Trophoblast cell (in vitro differentiated cells and primary cell): ENCODE results near the gene LMO2.

Source experiments
- DNase-seq, 2 donors: peaks; one replicate each; pipeline ENCODE4 v3.0.0-alpha.2; 2016
- H2AFZ ChIP-seq: 2 replicates; pipeline ENCODE4 v1.6.1; 2013; ENCODE audit warnings: low read length, moderate library complexity, mild to moderate bottlenecking; ENCODE audit not compliant: insufficient read depth, poor library complexity
- H2AK5ac ChIP-seq: 2 replicates; pipeline ENCODE4 v1.6.1; 2013; ENCODE audit warnings: mild to moderate bottlenecking, low read length
- H2BK120ac ChIP-seq: 2 replicates; pipeline ENCODE4 v1.6.1; 2013; ENCODE audit warnings: low read length, mild to moderate bottlenecking, moderate library complexity; ENCODE audit not compliant: insufficient read depth, poor library complexity
- H2BK12ac ChIP-seq: 2 replicates; pipeline ENCODE4 v1.6.1; 2013; ENCODE audit warnings: mild to moderate bottlenecking, low read length, moderate library complexity
- H2BK5ac ChIP-seq: 2 replicates; pipeline ENCODE4 v1.6.1; 2013; ENCODE audit warnings: low read length, low read depth, moderate library complexity, mild to moderate bottlenecking; ENCODE audit not compliant: poor library complexity
- H3K14ac ChIP-seq: 2 replicates; pipeline ENCODE4 v1.6.1; 2013; ENCODE audit warnings: mild to moderate bottlenecking, low read length
- H3K18ac ChIP-seq: 2 replicates; pipeline ENCODE4 v1.6.1; 2013; ENCODE audit warnings: mild to moderate bottlenecking, low read length
- H3K23ac ChIP-seq: 2 replicates; pipeline ENCODE4 v1.6.1; 2013; ENCODE audit warnings: low read length
- H3K27ac ChIP-seq: 2 replicates; pipeline ENCODE4 v1.5.1; 2013; ENCODE audit warnings: low read depth, mild to moderate bottlenecking, inconsistent platforms, low read length, moderate library complexity
- H3K27me3 ChIP-seq: 2 replicates; pipeline ENCODE4 v1.6.1; 2013; ENCODE audit warnings: inconsistent platforms, mild to moderate bottlenecking, low read length, moderate library complexity; ENCODE audit not compliant: insufficient read depth
- H3K36me3 ChIP-seq, 2 experiments: 1 replicate in 1 of 2; 2 replicates in 1 of 2; pipeline ENCODE4 v1.6.1; 2013; ENCODE audit warnings: low read length in 2 of 2, mild to moderate bottlenecking in 2 of 2, moderate library complexity in 1 of 2; ENCODE audit not compliant: insufficient read depth in 2 of 2, control insufficient read depth in 1 of 2
- H3K4ac ChIP-seq: 2 replicates; pipeline ENCODE4 v1.6.1; 2013; ENCODE audit warnings: low read depth, mild to moderate bottlenecking, low read length, moderate library complexity
- H3K4me1 ChIP-seq, 2 experiments: 1 replicate in 1 of 2; 2 replicates in 1 of 2; pipeline ENCODE4 v1.6.1; 2013; ENCODE audit warnings: low read length in 2 of 2, mild to moderate bottlenecking in 2 of 2, moderate library complexity in 1 of 2; ENCODE audit not compliant: insufficient read depth in 2 of 2, control insufficient read depth in 1 of 2
- H3K4me2 ChIP-seq: 2 replicates; pipeline ENCODE4 v1.6.1; 2013; ENCODE audit warnings: inconsistent platforms, mild to moderate bottlenecking, low read length, moderate library complexity
- H3K4me3 ChIP-seq: 2 replicates; pipeline ENCODE4 v1.5.1; 2013; ENCODE audit warnings: mild to moderate bottlenecking, low read depth, low read length, inconsistent platforms
- H3K79me1 ChIP-seq: one replicate; pipeline ENCODE4 v1.6.1; 2013; ENCODE audit warnings: low read length
- H3K79me2 ChIP-seq: 2 replicates; pipeline ENCODE4 v1.6.1; 2013; ENCODE audit warnings: low read length, mild to moderate bottlenecking; ENCODE audit not compliant: control insufficient read depth, insufficient read depth, poor library complexity
- H3K9ac ChIP-seq: 2 replicates; pipeline ENCODE4 v1.6.1; 2013; ENCODE audit warnings: mild to moderate bottlenecking, low read length
- H3K9me3 ChIP-seq: 2 replicates; pipeline ENCODE4 v1.6.1; 2013; ENCODE audit warnings: low read depth, mild to moderate bottlenecking, control low read depth, inconsistent platforms, low read length; ENCODE audit not compliant: insufficient read depth
- H4K12ac ChIP-seq: 2 replicates; pipeline ENCODE4 v1.6.1; 2013; ENCODE audit warnings: low read depth, mild to moderate bottlenecking, low read length, moderate library complexity
- H4K8ac ChIP-seq: 2 replicates; pipeline ENCODE4 v1.6.1; 2013; ENCODE audit warnings: low read depth, mild to moderate bottlenecking, low read length, moderate library complexity
- H4K91ac ChIP-seq: one replicate; pipeline ENCODE4 v1.6.1; 2013; ENCODE audit warnings: low read depth, mild to moderate bottlenecking, low read length, moderate library complexity
- WGBS: extraction: QIAGEN DNeasy Blood & Tissue Kit; methylation state at CpG from one replicate; pipeline ENCODE4 v1.1.7; 2013; ENCODE audit warnings: missing lambda C conversion rate; ENCODE audit not compliant: insufficient read length, insufficient coverage; ENCODE audit errors: extremely low coverage; 5-methylcytosine and 5-hydroxymethylcytosine counted together

Gene LMO2

DNA sequence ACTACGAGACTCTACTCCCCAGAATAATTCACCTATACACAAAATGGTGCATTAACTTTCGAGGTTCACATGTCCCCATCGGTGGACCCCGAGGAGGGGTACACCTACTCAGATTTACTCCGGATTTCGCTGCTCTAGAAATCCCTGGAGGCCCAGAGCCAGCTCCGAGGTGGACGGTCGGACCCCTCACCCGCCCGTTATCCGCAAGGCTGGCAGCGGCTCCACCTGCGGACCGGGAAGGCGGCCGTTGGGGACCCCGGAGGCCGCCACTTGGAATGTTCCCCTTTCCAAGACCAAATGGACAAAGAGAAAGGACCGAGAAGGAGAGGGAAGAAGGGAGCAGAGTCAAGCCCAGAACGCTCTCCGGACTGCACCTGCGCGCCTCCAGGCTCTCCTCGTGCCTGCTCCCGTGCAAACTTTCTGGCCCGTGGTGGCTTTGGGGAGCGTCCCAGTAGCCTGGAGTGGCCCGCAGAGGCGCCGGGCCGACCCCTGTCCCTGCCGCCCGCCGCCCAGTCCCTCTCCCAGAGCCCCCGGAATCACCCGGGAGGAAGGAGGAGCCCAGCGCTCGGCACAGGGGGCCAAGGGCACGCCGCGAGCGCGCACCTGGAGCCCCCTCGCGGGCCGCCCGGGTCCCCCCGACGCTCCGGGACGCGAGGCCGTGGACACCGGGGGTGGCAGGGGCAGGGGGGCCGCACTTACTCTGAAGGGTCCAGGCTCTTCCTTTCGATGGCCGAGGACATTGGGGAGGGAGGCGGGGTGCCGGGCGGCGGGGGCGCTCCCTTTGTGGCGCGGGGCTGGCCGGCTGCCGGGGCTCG, 23.0 kb downstream of the LMO2 start:
- Histone ChIP-seq H3K4me1 (peaks cover 6% of the 10 kb centered on the region in 2 experiments), H3K18ac (no peak overlapping the region), H4K91ac (peak overlapping the region; percentile 35), H3K9me3 (no peaks in the 10 kb centered on the region), H2BK12ac (no peak overlapping the region), H2BK120ac (no peak overlapping the region), H4K8ac (no peak overlapping the region), H3K9ac (no peak overlapping the region), H3K4ac (no peak overlapping the region), H3K27me3 (peaks cover 46% of the 10 kb centered on the region), H3K79me2 (no peaks in the 10 kb centered on the region), H3K23ac (no peak overlapping the region), H3K36me3 (no peaks in the 10 kb centered on the region), H3K14ac (no peak overlapping the region), H3K4me3 (peak overlapping the region; percentile 54), H3K4me2 (peak overlapping the region; percentile 98), H2AFZ (no peak overlapping the region), H2AK5ac (no peak overlapping the region), H3K27ac (no peak overlapping the region), H4K12ac (no peak overlapping the region), H3K79me1 (peaks cover 2% of the 10 kb centered on the region), H2BK5ac (no peak overlapping the region)
- no CpG with 5 or more reads among the region's 68 CpGs for WGBS
- no peak for DNase-seq

DNA sequence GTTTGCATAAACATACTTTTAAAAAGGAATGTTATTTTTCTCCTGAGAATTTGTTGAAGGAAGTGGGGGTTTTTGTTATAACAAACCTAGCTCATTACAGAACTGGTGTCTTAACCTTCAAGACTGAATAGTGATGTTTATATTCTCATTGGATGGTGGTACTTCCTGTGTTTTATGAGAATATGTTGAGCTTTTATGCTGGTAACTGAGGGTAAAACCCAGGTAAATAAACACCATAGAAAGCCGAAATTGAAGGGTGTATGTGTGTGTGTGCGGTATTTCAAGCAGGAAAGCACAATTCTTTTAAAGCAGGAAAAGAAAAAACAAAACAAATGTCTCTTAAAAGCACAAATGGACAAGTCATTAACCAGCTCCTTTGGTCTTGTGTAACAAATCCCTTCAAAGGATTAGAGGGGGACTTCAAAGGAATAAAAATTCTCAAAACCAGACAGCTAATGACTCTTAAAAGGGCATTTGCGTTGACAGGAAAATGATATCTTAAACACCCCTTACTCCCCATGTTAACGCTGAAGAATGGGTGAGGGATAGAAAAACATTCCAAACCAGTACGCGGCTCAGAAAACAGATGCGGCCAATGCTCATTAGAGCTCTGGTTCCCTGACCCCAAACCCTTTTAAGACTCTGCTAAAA, 23.8 kb downstream of the LMO2 start:
- Histone ChIP-seq H3K4me2 (peak overlapping the region; percentile 98), H3K9me3 (no peaks in the 10 kb centered on the region), H4K91ac (no peak overlapping the region), H4K8ac (no peak overlapping the region), H3K4ac (no peak overlapping the region), H3K79me1 (peaks cover 2% of the 10 kb centered on the region), H2BK12ac (no peak overlapping the region), H3K79me2 (no peaks in the 10 kb centered on the region), H2BK120ac (no peak overlapping the region), H3K36me3 (no peaks in the 10 kb centered on the region), H3K9ac (no peak overlapping the region), H2AK5ac (no peak overlapping the region), H3K4me1 (peaks cover 6% of the 10 kb centered on the region in 2 experiments), H2BK5ac (no peak overlapping the region), H2AFZ (no peak overlapping the region), H3K27ac (no peak overlapping the region), H3K4me3 (no peak overlapping the region), H3K23ac (no peak overlapping the region), H3K14ac (no peak overlapping the region), H4K12ac (no peak overlapping the region), H3K18ac (no peak overlapping the region), H3K27me3 (peaks cover 46% of the 10 kb centered on the region)
- no CpG with 5 or more reads among the region's 7 CpGs for WGBS
- no peak for DNase-seq

GRCh38 chr11:33867561-33867960, 24.3 kb downstream of the LMO2 start:
- Histone ChIP-seq H3K14ac (no peak overlapping the region), H2AK5ac (no peak overlapping the region), H3K4me3 (no peak overlapping the region), H2BK120ac (no peak overlapping the region), H4K91ac (no peak overlapping the region), H3K27ac (no peak overlapping the region), H2BK5ac (no peak overlapping the region), H3K79me2 (no peaks in the 10 kb centered on the region), H3K18ac (no peak overlapping the region), H3K27me3 (peaks cover 46% of the 10 kb centered on the region), H2AFZ (no peak overlapping the region), H4K8ac (no peak overlapping the region), H3K79me1 (peaks cover 2% of the 10 kb centered on the region), H3K23ac (no peak overlapping the region), H3K4ac (no peak overlapping the region), H2BK12ac (no peak overlapping the region), H3K4me2 (peak overlapping the region; percentile 21), H3K36me3 (no peaks in the 10 kb centered on the region), H4K12ac (no peak overlapping the region), H3K4me1 (peaks cover 6% of the 10 kb centered on the region in 2 experiments), H3K9ac (no peak overlapping the region), H3K9me3 (no peaks in the 10 kb centered on the region)
- DNase-seq = no peak
- no CpG with 5 or more reads among the region's 1 CpG for WGBS

GRCh38 chr11:33866936-33867335, 24.9 kb downstream of the LMO2 start:
- Histone ChIP-seq H4K8ac (no peak overlapping the region), H3K9me3 (no peaks in the 10 kb centered on the region), H3K4ac (no peak overlapping the region), H3K27ac (no peak overlapping the region), H2BK120ac (no peak overlapping the region), H3K4me2 (no peak overlapping the region), H3K27me3 (peaks cover 46% of the 10 kb centered on the region), H3K14ac (no peak overlapping the region), H3K18ac (no peak overlapping the region), H4K12ac (no peak overlapping the region), H3K36me3 (no peaks in the 10 kb centered on the region), H3K4me1 (peaks cover 6% of the 10 kb centered on the region in 2 experiments), H4K91ac (no peak overlapping the region), H2BK12ac (no peak overlapping the region), H2AFZ (no peak overlapping the region), H3K4me3 (no peak overlapping the region), H2BK5ac (no peak overlapping the region), H3K79me1 (peaks cover 2% of the 10 kb centered on the region), H2AK5ac (no peak overlapping the region), H3K9ac (no peak overlapping the region), H3K23ac (no peak overlapping the region), H3K79me2 (no peaks in the 10 kb centered on the region)
- WGBS = no CpG with 5 or more reads among the region's 2 CpGs
- DNase-seq = no peak
